H9 (cell line): ENCODE measurements around the gene SSRP1. TPM values are rescaled to one million over a fixed set of nuclear protein-coding genes. Genes with fewer than 3 reads are reported as not detected.
A peak's percentile ranks its signal among the peaks of the same experiment; 100 is the strongest.

ENCODE experiments used
- DNase-seq: peaks from one replicate; pipeline ENCODE4 v3.0.0-alpha.2; 2017
- H2AFZ ChIP-seq: one replicate; pipeline ENCODE4 v1.6.1; 2013; ENCODE audit warnings: mild to moderate bottlenecking, low read length, control low read depth, moderate library complexity
- H2AK5ac ChIP-seq: 2 replicates; pipeline ENCODE4 v1.6.1; 2013; ENCODE audit warnings: low read length, control low read depth, mixed read lengths; ENCODE audit not compliant: insufficient read length
- H2BK120ac ChIP-seq: one replicate; pipeline ENCODE4 v1.6.1; 2013; ENCODE audit warnings: low read depth, mild to moderate bottlenecking, low read length, control low read depth, inconsistent platforms; ENCODE audit not compliant: poor library complexity, severe bottlenecking
- H2BK12ac ChIP-seq: 2 replicates; pipeline ENCODE4 v1.6.1; 2013; ENCODE audit warnings: low read length, control low read depth, mixed read lengths, low read depth; ENCODE audit not compliant: insufficient read length
- H2BK15ac ChIP-seq: 2 replicates; pipeline ENCODE4 v1.6.1; 2013; ENCODE audit warnings: low read depth, low read length, control low read depth
- H2BK20ac ChIP-seq: one replicate; pipeline ENCODE4 v1.6.1; 2013; ENCODE audit warnings: low read depth, mild to moderate bottlenecking, low read length, control low read depth, inconsistent platforms; ENCODE audit not compliant: poor library complexity, severe bottlenecking
- H2BK5ac ChIP-seq: 2 replicates; pipeline ENCODE4 v1.6.1; 2013; ENCODE audit warnings: low read length, control low read depth, mixed read lengths; ENCODE audit not compliant: insufficient read length
- H3K14ac ChIP-seq: 2 replicates; pipeline ENCODE4 v1.6.1; 2013; ENCODE audit warnings: low read length, control low read depth; ENCODE audit not compliant: insufficient read depth
- H3K18ac ChIP-seq: 2 replicates; pipeline ENCODE4 v1.6.1; 2013; ENCODE audit warnings: low read depth, mild to moderate bottlenecking, mixed read lengths, low read length, control low read depth; ENCODE audit not compliant: insufficient read length
- H3K23ac ChIP-seq: 2 replicates; pipeline ENCODE4 v1.6.1; 2013; ENCODE audit warnings: low read length, control low read depth, mixed read lengths, low read depth; ENCODE audit not compliant: insufficient read length
- H3K23me2 ChIP-seq: 2 replicates; pipeline ENCODE4 v1.6.1; 2013; ENCODE audit warnings: low read depth, mild to moderate bottlenecking, mixed read lengths, low read length, control low read depth; ENCODE audit not compliant: insufficient read length, poor library complexity, severe bottlenecking
- H3K27ac ChIP-seq: 2 replicates; pipeline ENCODE4 v1.5.1; 2013; ENCODE audit warnings: low read length, control low read depth, mixed read lengths, low read depth; ENCODE audit not compliant: insufficient read length
- H3K27me3 ChIP-seq: 2 replicates; pipeline ENCODE4 v1.6.1; 2013; ENCODE audit warnings: low read length, control low read depth, inconsistent platforms; ENCODE audit not compliant: insufficient read depth
- H3K4ac ChIP-seq: 2 replicates; pipeline ENCODE4 v1.6.1; 2013; ENCODE audit warnings: low read depth, mild to moderate bottlenecking, control low read depth, inconsistent platforms, low read length, moderate library complexity
- H3K4me1 ChIP-seq: 2 replicates; pipeline ENCODE4 v1.6.1; 2013; ENCODE audit warnings: low read length, control low read depth, inconsistent platforms; ENCODE audit not compliant: insufficient read depth
- H3K4me2 ChIP-seq: 2 replicates; pipeline ENCODE4 v1.6.1; 2013; ENCODE audit warnings: low read length, control low read depth, mixed read lengths; ENCODE audit not compliant: insufficient read length, insufficient read depth
- H3K56ac ChIP-seq: 2 replicates; pipeline ENCODE4 v1.6.1; 2013; ENCODE audit warnings: low read depth, mild to moderate bottlenecking, mixed read lengths, low read length, control low read depth; ENCODE audit not compliant: insufficient read length
- H3K79me1 ChIP-seq: 2 replicates; pipeline ENCODE4 v1.6.1; 2013; ENCODE audit warnings: low read depth, mild to moderate bottlenecking, moderate library complexity, low read length, control low read depth, inconsistent platforms; ENCODE audit not compliant: insufficient read depth, poor library complexity, severe bottlenecking
- H3K79me2 ChIP-seq: 2 replicates; pipeline ENCODE4 v1.6.1; 2013; ENCODE audit warnings: low read length, control low read depth, inconsistent platforms; ENCODE audit not compliant: insufficient read depth
- H3K9ac ChIP-seq: 2 replicates; pipeline ENCODE4 v1.6.1; 2013; ENCODE audit warnings: low read length, control low read depth, mixed read lengths; ENCODE audit not compliant: insufficient read length; ENCODE audit errors: extremely low read depth
- H3K9me3 ChIP-seq: one replicate; pipeline ENCODE4 v1.6.1; 2013; ENCODE audit warnings: low read depth, low read length, inconsistent platforms; ENCODE audit not compliant: control insufficient read depth
- H3T11ph ChIP-seq: one replicate; pipeline ENCODE4 v1.6.1; 2013; ENCODE audit warnings: mild to moderate bottlenecking, low read length, control low read depth, inconsistent platforms
- H4K20me1 ChIP-seq: one replicate; pipeline ENCODE4 v1.6.1; 2013; ENCODE audit not compliant: control insufficient read depth, insufficient read length, insufficient read depth
- H4K5ac ChIP-seq: 2 replicates; pipeline ENCODE4 v1.6.1; 2013; ENCODE audit warnings: low read depth, mild to moderate bottlenecking, mixed read lengths, low read length, control low read depth; ENCODE audit not compliant: insufficient read length
- H4K8ac ChIP-seq: replicated peaks from 2 replicates; pipeline ENCODE4 v1.6.1; 2013; ENCODE audit warnings: low read length, control low read depth, mixed read lengths, low read depth; ENCODE audit not compliant: insufficient read length
- H4K91ac ChIP-seq: 2 replicates; pipeline ENCODE4 v1.6.1; 2013; ENCODE audit warnings: low read depth, mild to moderate bottlenecking, moderate library complexity, mixed read lengths, low read length, control low read depth; ENCODE audit not compliant: insufficient read length
- H3K27ac Mint-ChIP-seq, 3 experiments: 2 replicates in 2 of 3; 3 replicates in 1 of 3; pipeline ENCODE4 v1.8.0; 2020 to 2021; ENCODE audit warnings: mixed read lengths in 3 of 3, mild to moderate bottlenecking in 1 of 3, moderate library complexity in 1 of 3
- H3K27me3 Mint-ChIP-seq: 2 replicates; pipeline ENCODE4 v1.8.0; 2021; ENCODE audit warnings: low read depth, mild to moderate bottlenecking, moderate library complexity, mixed read lengths
- H3K36me3 Mint-ChIP-seq, 3 experiments: 2 replicates in 2 of 3; 3 replicates in 1 of 3; pipeline ENCODE4 v1.8.0; 2020 to 2021; ENCODE audit warnings: low read depth in 3 of 3, mixed read lengths in 3 of 3; ENCODE audit not compliant: insufficient read depth in 1 of 3
- H3K4me1 Mint-ChIP-seq, 2 experiments: 2 replicates each; pipeline ENCODE4 v1.8.0; 2020; ENCODE audit warnings: mixed read lengths in 2 of 2
- H3K4me3 Mint-ChIP-seq, 2 experiments: 2 replicates in 1 of 2; 3 replicates in 1 of 2; pipeline ENCODE4 v1.8.0; 2020 to 2021; ENCODE audit warnings: mild to moderate bottlenecking in 2 of 2, mixed read lengths in 2 of 2, moderate library complexity in 1 of 2
- H3K9me3 Mint-ChIP-seq, 2 experiments: 2 replicates in 1 of 2; 3 replicates in 1 of 2; pipeline ENCODE4 v1.8.0; 2020; ENCODE audit warnings: mild to moderate bottlenecking in 2 of 2, mixed read lengths in 2 of 2, moderate library complexity in 1 of 2
- CTCF ChIP-seq: fragments of 200-600 bp; sonication (generic); conservative IDR thresholded peaks from 3 replicates; pipeline ENCODE4 v1.8.0; 2021; ENCODE audit warnings: antibody characterized with exemption, mild to moderate bottlenecking
- WGBS: extraction: QIAGEN DNeasy Blood & Tissue Kit; methylation state at CpG from one replicate; pipeline ENCODE4 v1.1.7; 2013; ENCODE audit warnings: missing lambda C conversion rate, low lambda C conversion rate, mixed read lengths; ENCODE audit not compliant: insufficient read length; ENCODE audit errors: extremely low coverage; 5-methylcytosine and 5-hydroxymethylcytosine counted together
- total RNA-seq: library from RNA; stranded (reverse); gene quantifications from 2 replicates; pipeline ENCODE4 v1.2.1, GENCODE V29; 2021

The SSRP1 gene
- total RNA-seq, 1 experiment from 2014 or later, result 202 TPM

GRCh38 chr11:57294225-57295131 lies 41.2 kb downstream of the SSRP1 start:
- no peak overlapping the region for H4K91ac ChIP-seq
- H3K27me3 Mint-ChIP-seq, result no peaks in the 10 kb centered on the region
- H3K9ac ChIP-seq, result no peak overlapping the region
- DNase-seq, result no peak
- H3K4me2 ChIP-seq, result no peak overlapping the region
- H3K56ac ChIP-seq, result no peak overlapping the region
- H2AK5ac ChIP-seq, result no peak overlapping the region
- no peaks in the 10 kb centered on the region for H3K79me2 ChIP-seq
- H2BK20ac ChIP-seq, result no peak overlapping the region
- H2AFZ ChIP-seq, result no peak overlapping the region
- no peak overlapping the region for H2BK5ac ChIP-seq
- H3K36me3 Mint-ChIP-seq, result peaks cover 27 to 33% (median 29%) of the 10 kb centered on the region in 3 experiments
- H3K27me3 ChIP-seq, result no peaks in the 10 kb centered on the region
- H3K23me2 ChIP-seq, result no peaks in the 10 kb centered on the region
- no peak overlapping the region for H4K5ac ChIP-seq
- H3K4ac ChIP-seq, result no peak overlapping the region
- H3K4me3 Mint-ChIP-seq, result no peak overlapping the region
- TF ChIP-seq CTCF, result no peak
- no peak overlapping the region for H3K23ac ChIP-seq
- H3K4me1 Mint-ChIP-seq, result peaks cover 19 to 24% of the 10 kb centered on the region in 2 experiments
- no peak overlapping the region for H3K14ac ChIP-seq
- no peak overlapping the region for H3K27ac ChIP-seq
- no peak overlapping the region for H2BK12ac ChIP-seq
- H3K9me3 Mint-ChIP-seq, result peaks cover 5 to 9% of the 10 kb centered on the region in 2 experiments; a peak in 4 of 5 replicates
- no peak overlapping the region for H2BK120ac ChIP-seq
- no peaks in the 10 kb centered on the region for H4K20me1 ChIP-seq
- H3K79me1 ChIP-seq, result no peaks in the 10 kb centered on the region
- no peak overlapping the region for H3K18ac ChIP-seq
- H3K27ac Mint-ChIP-seq, result peak overlapping the region; percentile 80 to 96 (median 94); a peak in 6 of 7 replicates
- no peak overlapping the region for H4K8ac ChIP-seq
- H3K4me1 ChIP-seq, result no peaks in the 10 kb centered on the region; the same call in 1 of the 2 replicates
- no peak overlapping the region for H2BK15ac ChIP-seq
- no CpG with 5 or more reads among the region's 2 CpGs for WGBS
- H3T11ph ChIP-seq, result no peak overlapping the region
- no peaks in the 10 kb centered on the region for H3K9me3 ChIP-seq
